ENCODE results near the gene CLEC11A. TPM values are rescaled to one million over a fixed set of nuclear protein-coding genes. Genes with fewer than 3 reads are reported as not detected.

The CLEC11A gene
- polyA plus RNA-seq, 1 donor (not counting 4 experiments of a cell fraction or from before 2014, with no cell fraction given) = 0.56 TPM

- peaks cover 4% of the 10 kb centered on the region for H4K20me1 ChIP-seq (ENCODE audit: control insufficient read depth, extremely low read depth, insufficient read depth, low read length)
- no peak overlapping the region for H2AFZ ChIP-seq (ENCODE audit: control insufficient read depth, low read length)
- H3K9ac ChIP-seq (ENCODE audit: control insufficient read depth, extremely low read depth, insufficient read depth, low read length) = no peak overlapping the region
- H3K9me3 ChIP-seq (ENCODE audit: control insufficient read depth, low read depth, low read length) = no peaks in the 10 kb centered on the region
- H3K4me3 ChIP-seq (ENCODE audit: control insufficient read depth in 2 of 3, extremely low read depth in 1 of 3, insufficient read depth in 2 of 3, low read depth in 1 of 3, low read length in 3 of 3) = peak overlapping the region in 1 of 3 experiments; percentile 32
- H3K27ac ChIP-seq (ENCODE audit: control insufficient read depth, insufficient read depth, low read length) = no peak overlapping the region
- no peaks in the 10 kb centered on the region for H3K9me1 ChIP-seq (ENCODE audit: control insufficient read depth, extremely low read depth, insufficient read depth, low read length)
- FAIRE-seq (no peak), DNase-seq (ENCODE audit: low read depth, low spot score) (no peak)
- H3K4me2 ChIP-seq (ENCODE audit: control insufficient read depth, extremely low read depth, insufficient read depth, low read depth, low read length) = no peak overlapping the region
- no peaks in the 10 kb centered on the region for H3K36me3 ChIP-seq (ENCODE audit: control insufficient read depth in 2 of 2, extremely low read depth in 1 of 2, insufficient read depth in 2 of 2, low read length in 2 of 2)
- TF ChIP-seq CTCF (optimal IDR thresholded peaks at IDR 0.05 in 1 of 3, IDR thresholded peaks at IDR 0.05 in 1 of 3, conservative IDR thresholded peaks at IDR 0.05 in 1 of 3; ENCODE audit: extremely low read depth in 1 of 3, insufficient read depth in 2 of 3, low read length in 3 of 3) = no peak
- TF ChIP-seq EZH2 (IDR thresholded peaks at IDR 0.05; ENCODE audit: low read length) = no peak
- no peaks in the 10 kb centered on the region for H3K79me2 ChIP-seq (ENCODE audit: control insufficient read depth, insufficient read depth, low read length)
- H3K27me3 ChIP-seq (ENCODE audit: control insufficient read depth, extremely low read depth, insufficient read depth, low read length) = peaks cover 32% of the 10 kb centered on the region
- dilution Hi-C loops (cut with MboI; ENCODE audit: extremely low pct_ligation_motif_present, low sequenced_read_pairs) = no loop called here
- H3K4me1 ChIP-seq (ENCODE audit: control insufficient read depth, extremely low read depth, insufficient read depth, low read length) = peaks cover 7% of the 10 kb centered on the region
These were observed 4.1 kb upstream of the CLEC11A start for GRCh38 chr19:50719119-50719435.

GRCh38 chr19:50719566-50719965 lies 3.6 kb upstream of the CLEC11A start, which contains the start of gene SHANK1:
Gene SHANK1 (minus strand): TSS chr19:50719802. CDS start chr19:50716919, 2,883 bp downstream.
- H3K9ac ChIP-seq (ENCODE audit: control insufficient read depth, extremely low read depth, insufficient read depth, low read length) = no peak within 1 kb of the TSS

More at GRCh38 chr19:50719566-50719965, 3.6 kb upstream of the CLEC11A start, which contains the start of gene SHANK1:
- dilution Hi-C loops (cut with MboI; ENCODE audit: extremely low pct_ligation_motif_present, low sequenced_read_pairs) = no loop called here
- FAIRE-seq = no peak
- Histone ChIP-seq H3K27me3 (ENCODE audit: control insufficient read depth, extremely low read depth, insufficient read depth, low read length) (peaks cover 35% of the 10 kb centered on the region), H3K27ac (ENCODE audit: control insufficient read depth, insufficient read depth, low read length) (no peak within 1 kb of the TSS), H3K36me3 (ENCODE audit: control insufficient read depth in 2 of 2, extremely low read depth in 1 of 2, insufficient read depth in 2 of 2, low read length in 2 of 2) (no peaks in the 10 kb centered on the region), H4K20me1 (ENCODE audit: control insufficient read depth, extremely low read depth, insufficient read depth, low read length) (peaks cover 4% of the 10 kb centered on the region), H3K4me3 (ENCODE audit: control insufficient read depth in 2 of 3, extremely low read depth in 1 of 3, insufficient read depth in 2 of 3, low read depth in 1 of 3, low read length in 3 of 3) (peak within 1 kb of the TSS in 1 of 3 experiments; percentile 32), H3K9me3 (ENCODE audit: control insufficient read depth, low read depth, low read length) (no peaks in the 10 kb centered on the region), H3K79me2 (ENCODE audit: control insufficient read depth, insufficient read depth, low read length) (no peaks in the 10 kb centered on the region), H3K9me1 (ENCODE audit: control insufficient read depth, extremely low read depth, insufficient read depth, low read length) (no peaks in the 10 kb centered on the region), H3K4me2 (ENCODE audit: control insufficient read depth, extremely low read depth, insufficient read depth, low read depth, low read length) (peak within 1 kb of the TSS; percentile 22), H2AFZ (ENCODE audit: control insufficient read depth, low read length) (no peak within 1 kb of the TSS), H3K4me1 (ENCODE audit: control insufficient read depth, extremely low read depth, insufficient read depth, low read length) (peaks cover 7% of the 10 kb centered on the region)
- no peak for DNase-seq (ENCODE audit: low read depth, low spot score)
- TF ChIP-seq CTCF (optimal IDR thresholded peaks at IDR 0.05 in 1 of 3, IDR thresholded peaks at IDR 0.05 in 1 of 3, conservative IDR thresholded peaks at IDR 0.05 in 1 of 3; ENCODE audit: extremely low read depth in 1 of 3, insufficient read depth in 2 of 3, low read length in 3 of 3) (no peak), EZH2 (IDR thresholded peaks at IDR 0.05; ENCODE audit: low read length) (no peak)
